Measurements from ENCODE around the gene ABCA8. TPM values are rescaled to one million over a fixed set of nuclear protein-coding genes. Genes with fewer than 3 reads are reported as not detected.

Gene ABCA8
- total RNA-seq, 1 experiment from 2014 or later: not detected

GRCh38 chr17:68953340-68953997 lies 1.7 kb downstream of the ABCA8 start:
- no peaks in the 10 kb centered on the region for H3K4me1 Mint-ChIP-seq
- no peaks in the 10 kb centered on the region for H3K36me3 Mint-ChIP-seq (ENCODE audit: insufficient read depth in 1 of 3, low read depth in 3 of 3)
- no peak overlapping the region for H3K27ac Mint-ChIP-seq
- Histone ChIP-seq H2AK5ac (ENCODE audit: insufficient read length, low read length) (no peak overlapping the region), H3T11ph (ENCODE audit: low read length) (no peak overlapping the region), H2BK5ac (ENCODE audit: insufficient read length, low read length) (no peak overlapping the region), H3K9me3 (ENCODE audit: control insufficient read depth, low read depth, low read length) (no peaks in the 10 kb centered on the region), H3K79me1 (ENCODE audit: insufficient read depth, low read depth, low read length, poor library complexity, severe bottlenecking) (no peaks in the 10 kb centered on the region), H3K4me1 (ENCODE audit: insufficient read depth, low read length) (no peaks in the 10 kb centered on the region), H3K23ac (ENCODE audit: insufficient read length, low read depth, low read length) (no peak overlapping the region), H2BK12ac (ENCODE audit: insufficient read length, low read depth, low read length) (no peak overlapping the region), H3K9ac (ENCODE audit: extremely low read depth, insufficient read length, low read length) (no peak overlapping the region), H4K5ac (ENCODE audit: insufficient read length, low read depth, low read length) (no peak overlapping the region), H3K4ac (ENCODE audit: low read depth, low read length) (no peak overlapping the region), H3K79me2 (ENCODE audit: insufficient read depth, low read length) (no peaks in the 10 kb centered on the region), H4K8ac (replicated peaks; ENCODE audit: insufficient read length, low read depth, low read length) (no peak overlapping the region), H2BK20ac (ENCODE audit: low read depth, low read length, poor library complexity, severe bottlenecking) (no peak overlapping the region), H4K91ac (ENCODE audit: insufficient read length, low read depth, low read length) (no peak overlapping the region), H4K20me1 (ENCODE audit: control insufficient read depth, insufficient read depth, insufficient read length) (no peaks in the 10 kb centered on the region), H2AFZ (ENCODE audit: low read length) (no peak overlapping the region), H3K56ac (ENCODE audit: insufficient read length, low read depth, low read length) (no peak overlapping the region), H3K18ac (ENCODE audit: insufficient read length, low read depth, low read length) (no peak overlapping the region), H3K14ac (ENCODE audit: insufficient read depth, low read length) (no peak overlapping the region), H2BK120ac (ENCODE audit: low read depth, low read length, poor library complexity, severe bottlenecking) (no peak overlapping the region), H3K27ac (ENCODE audit: insufficient read length, low read depth, low read length) (no peak overlapping the region), H2BK15ac (ENCODE audit: low read depth, low read length) (no peak overlapping the region), H3K4me2 (ENCODE audit: insufficient read depth, insufficient read length, low read length) (no peak overlapping the region), H3K23me2 (ENCODE audit: insufficient read length, low read depth, low read length, poor library complexity, severe bottlenecking) (no peaks in the 10 kb centered on the region), H3K27me3 (ENCODE audit: insufficient read depth, low read length) (no peaks in the 10 kb centered on the region)
- WGBS (ENCODE audit: extremely low coverage, insufficient read length, low lambda C conversion rate): no CpG with 5 or more reads among the region's 4 CpGs
- no peak for DNase-seq
- H3K27me3 Mint-ChIP-seq (ENCODE audit: low read depth): no peaks in the 10 kb centered on the region; the same call in 1 of the 2 replicates
- no peak for TF ChIP-seq CTCF (conservative IDR thresholded peaks at IDR 0.05)
- no peak overlapping the region for H3K4me3 Mint-ChIP-seq
- H3K9me3 Mint-ChIP-seq: no peaks in the 10 kb centered on the region

All from H9 (cell line).